ENCODE results near the gene TPSD1. TPM values are rescaled to one million over a fixed set of nuclear protein-coding genes. Genes with fewer than 3 reads are reported as not detected.

The TPSD1 gene
- polyA plus RNA-seq, 1 donor (not counting 4 experiments of a cell fraction or from before 2014, with no cell fraction given), result not detected

DNA sequence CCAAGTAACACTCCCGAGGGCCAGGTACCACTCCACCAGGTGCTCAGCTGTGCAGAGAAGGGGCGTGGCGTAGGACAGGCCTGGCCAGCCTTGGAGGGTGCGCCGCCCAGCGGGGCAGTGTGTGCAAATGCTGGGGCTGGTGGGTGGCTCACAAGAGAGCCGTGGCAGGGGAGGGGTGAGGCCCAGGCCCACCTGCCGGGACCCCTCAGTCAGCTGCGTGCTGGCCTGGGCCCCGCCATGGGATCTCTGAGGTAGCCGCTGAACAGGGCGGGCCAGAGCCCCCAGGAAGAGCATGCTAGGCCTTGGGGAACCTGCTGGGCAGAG is 39.6 kb upstream of the TPSD1 start:
- no peak for DNase-seq (ENCODE audit: low read depth, low spot score)
- no peak for FAIRE-seq
- Histone ChIP-seq H2AFZ (ENCODE audit: control insufficient read depth, low read length) (no peak overlapping the region), H3K9me1 (ENCODE audit: control insufficient read depth, extremely low read depth, insufficient read depth, low read length) (no peaks in the 10 kb centered on the region), H4K20me1 (ENCODE audit: control insufficient read depth, extremely low read depth, insufficient read depth, low read length) (no peaks in the 10 kb centered on the region), H3K4me1 (ENCODE audit: control insufficient read depth, extremely low read depth, insufficient read depth, low read length) (no peaks in the 10 kb centered on the region), H3K79me2 (ENCODE audit: control insufficient read depth, insufficient read depth, low read length) (no peaks in the 10 kb centered on the region), H3K4me2 (ENCODE audit: control insufficient read depth, extremely low read depth, insufficient read depth, low read depth, low read length) (no peak overlapping the region), H3K9ac (ENCODE audit: control insufficient read depth, extremely low read depth, insufficient read depth, low read length) (no peak overlapping the region), H3K9me3 (ENCODE audit: control insufficient read depth, low read depth, low read length) (peaks cover 2% of the 10 kb centered on the region), H3K4me3 (ENCODE audit: control insufficient read depth in 2 of 3, extremely low read depth in 1 of 3, insufficient read depth in 2 of 3, low read depth in 1 of 3, low read length in 3 of 3) (no peak overlapping the region), H3K27ac (ENCODE audit: control insufficient read depth, insufficient read depth, low read length) (no peak overlapping the region), H3K36me3 (ENCODE audit: control insufficient read depth in 2 of 2, extremely low read depth in 1 of 2, insufficient read depth in 2 of 2, low read length in 2 of 2) (no peaks in the 10 kb centered on the region), H3K27me3 (ENCODE audit: control insufficient read depth, extremely low read depth, insufficient read depth, low read length) (peaks cover 5% of the 10 kb centered on the region)
- dilution Hi-C loops (cut with MboI; ENCODE audit: extremely low pct_ligation_motif_present, low sequenced_read_pairs), result no loop called here
- TF ChIP-seq EZH2 (IDR thresholded peaks at IDR 0.05; ENCODE audit: low read length), result no peak
- TF ChIP-seq, protein P1, sequence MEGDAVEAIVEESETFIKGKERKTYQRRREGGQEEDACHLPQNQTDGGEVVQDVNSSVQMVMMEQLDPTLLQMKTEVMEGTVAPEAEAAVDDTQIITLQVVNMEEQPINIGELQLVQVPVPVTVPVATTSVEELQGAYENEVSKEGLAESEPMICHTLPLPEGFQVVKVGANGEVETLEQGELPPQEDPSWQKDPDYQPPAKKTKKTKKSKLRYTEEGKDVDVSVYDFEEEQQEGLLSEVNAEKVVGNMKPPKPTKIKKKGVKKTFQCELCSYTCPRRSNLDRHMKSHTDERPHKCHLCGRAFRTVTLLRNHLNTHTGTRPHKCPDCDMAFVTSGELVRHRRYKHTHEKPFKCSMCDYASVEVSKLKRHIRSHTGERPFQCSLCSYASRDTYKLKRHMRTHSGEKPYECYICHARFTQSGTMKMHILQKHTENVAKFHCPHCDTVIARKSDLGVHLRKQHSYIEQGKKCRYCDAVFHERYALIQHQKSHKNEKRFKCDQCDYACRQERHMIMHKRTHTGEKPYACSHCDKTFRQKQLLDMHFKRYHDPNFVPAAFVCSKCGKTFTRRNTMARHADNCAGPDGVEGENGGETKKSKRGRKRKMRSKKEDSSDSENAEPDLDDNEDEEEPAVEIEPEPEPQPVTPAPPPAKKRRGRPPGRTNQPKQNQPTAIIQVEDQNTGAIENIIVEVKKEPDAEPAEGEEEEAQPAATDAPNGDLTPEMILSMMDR (optimal IDR thresholded peaks at IDR 0.05 in 1 of 3, IDR thresholded peaks at IDR 0.05 in 1 of 3, conservative IDR thresholded peaks at IDR 0.05 in 1 of 3; ENCODE audit: extremely low read depth in 1 of 3, insufficient read depth in 2 of 3, low read length in 3 of 3), result no peak

DNA sequence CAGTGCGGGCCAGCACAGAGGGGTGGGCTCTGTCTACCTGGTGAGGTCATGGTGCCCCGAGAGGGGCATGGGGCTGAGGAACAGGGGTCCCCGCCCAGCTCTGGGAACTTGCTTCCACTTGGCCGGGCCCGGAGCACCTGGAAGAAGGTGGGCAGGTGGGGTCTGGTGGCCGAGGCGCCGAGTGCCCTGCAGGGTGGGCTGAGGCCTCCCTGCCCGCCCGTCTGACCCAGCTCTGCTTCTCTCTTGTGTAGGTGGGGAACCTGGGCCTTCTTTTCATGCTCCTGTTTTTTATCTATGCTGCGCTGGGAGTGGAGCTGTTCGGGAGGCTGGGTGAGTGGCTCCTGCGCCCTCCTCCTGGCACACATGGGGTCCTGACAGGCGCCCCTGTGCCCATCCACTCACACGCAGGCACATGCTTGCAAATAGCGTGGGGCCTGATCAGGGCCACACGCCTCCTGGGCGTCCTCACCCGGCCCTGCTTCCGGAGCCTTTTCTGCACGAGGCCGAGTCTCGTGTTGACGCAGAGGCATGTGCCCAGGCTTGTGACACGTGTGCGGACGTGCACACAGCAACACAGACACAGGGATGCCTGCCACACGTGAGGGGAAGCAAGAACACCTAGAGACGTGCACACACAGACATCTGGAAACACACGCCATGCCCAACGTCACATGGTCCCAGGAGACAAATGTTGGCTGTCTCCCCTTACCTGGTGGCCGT is 39.0 kb upstream of the TPSD1 start:
- Histone ChIP-seq H3K4me1 (ENCODE audit: control insufficient read depth, extremely low read depth, insufficient read depth, low read length) (no peaks in the 10 kb centered on the region), H3K4me3 (ENCODE audit: control insufficient read depth in 2 of 3, extremely low read depth in 1 of 3, insufficient read depth in 2 of 3, low read depth in 1 of 3, low read length in 3 of 3) (no peak overlapping the region), H3K4me2 (ENCODE audit: control insufficient read depth, extremely low read depth, insufficient read depth, low read depth, low read length) (no peak overlapping the region), H3K79me2 (ENCODE audit: control insufficient read depth, insufficient read depth, low read length) (no peaks in the 10 kb centered on the region), H4K20me1 (ENCODE audit: control insufficient read depth, extremely low read depth, insufficient read depth, low read length) (no peaks in the 10 kb centered on the region), H3K9me1 (ENCODE audit: control insufficient read depth, extremely low read depth, insufficient read depth, low read length) (no peaks in the 10 kb centered on the region), H3K36me3 (ENCODE audit: control insufficient read depth in 2 of 2, extremely low read depth in 1 of 2, insufficient read depth in 2 of 2, low read length in 2 of 2) (no peaks in the 10 kb centered on the region), H3K27me3 (ENCODE audit: control insufficient read depth, extremely low read depth, insufficient read depth, low read length) (peaks cover 5% of the 10 kb centered on the region), H3K27ac (ENCODE audit: control insufficient read depth, insufficient read depth, low read length) (no peak overlapping the region), H2AFZ (ENCODE audit: control insufficient read depth, low read length) (no peak overlapping the region), H3K9ac (ENCODE audit: control insufficient read depth, extremely low read depth, insufficient read depth, low read length) (no peak overlapping the region), H3K9me3 (ENCODE audit: control insufficient read depth, low read depth, low read length) (peaks cover 2% of the 10 kb centered on the region)
- no peak for DNase-seq (ENCODE audit: low read depth, low spot score)
- no peak for TF ChIP-seq EZH2 (IDR thresholded peaks at IDR 0.05; ENCODE audit: low read length)
- TF ChIP-seq, protein P1 (optimal IDR thresholded peaks at IDR 0.05 in 1 of 3, IDR thresholded peaks at IDR 0.05 in 1 of 3, conservative IDR thresholded peaks at IDR 0.05 in 1 of 3; ENCODE audit: extremely low read depth in 1 of 3, insufficient read depth in 2 of 3, low read length in 3 of 3), result no peak
- no peak for FAIRE-seq
- dilution Hi-C loops (cut with MboI; ENCODE audit: extremely low pct_ligation_motif_present, low sequenced_read_pairs), result no loop called here
